M059J (cell line): ENCODE measurements around the gene TUNAR. TPM values are rescaled to one million over a fixed set of nuclear protein-coding genes. Genes with fewer than 3 reads are reported as not detected.
A peak's percentile ranks its signal among the peaks of the same experiment; 100 is the strongest.
"Not testable (repeated sequence)": the region's sequence is repeated elsewhere in the genome, so short reads cannot be mapped to it uniquely, and the experiment has no call there.

Experiments
- DNase-seq: peaks from one replicate; pipeline ENCODE4 v3.0.0-alpha.2; 2012; ENCODE audit warnings: low read depth
- total RNA-seq: library from RNA; depleted of rRNA; stranded (reverse); fragments of >200 nt; shearing (Covaris generic); gene quantifications from 2 replicates; pipeline ENCODE4 v1.2.3, GENCODE V29; 2014

TUNAR gene
- total RNA-seq, 1 experiment from 2014 or later = not detected

- DNase-seq = no peak
Observed at GRCh38 chr14:95918466-95918865, 41.8 kb downstream of the TUNAR start.

DNA sequence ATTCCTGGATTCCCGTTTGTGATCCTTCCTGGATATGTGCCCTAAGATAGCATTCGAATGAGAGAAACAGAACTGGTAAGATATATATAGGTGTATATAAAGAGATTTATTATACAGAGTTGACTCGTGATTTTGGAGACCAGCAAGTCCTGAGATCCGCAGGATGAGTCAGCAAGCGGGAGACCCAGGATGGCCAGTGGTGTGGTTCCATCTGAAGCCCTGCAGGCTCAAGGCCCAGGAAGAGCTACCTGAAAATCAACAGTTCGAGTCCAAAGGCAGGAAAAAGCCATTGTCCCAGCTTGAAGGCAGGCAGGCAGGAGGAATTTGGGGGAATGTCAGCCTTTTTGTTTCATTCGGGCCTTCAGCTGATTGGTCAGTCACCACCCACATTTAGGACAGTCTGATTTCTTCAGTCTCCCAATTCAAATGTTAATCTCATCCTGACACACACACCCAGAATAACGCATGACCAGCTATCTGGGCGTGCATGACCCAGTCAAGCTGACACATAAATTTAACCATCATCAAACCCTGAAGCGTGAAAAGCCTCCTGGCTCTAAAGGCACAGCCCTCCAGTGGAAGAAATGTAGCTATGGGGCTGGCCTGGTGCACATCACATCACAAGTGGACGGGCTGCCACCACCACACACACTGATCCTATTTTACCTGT lies 44.3 kb downstream of the TUNAR start:
- no peak for DNase-seq

DNA sequence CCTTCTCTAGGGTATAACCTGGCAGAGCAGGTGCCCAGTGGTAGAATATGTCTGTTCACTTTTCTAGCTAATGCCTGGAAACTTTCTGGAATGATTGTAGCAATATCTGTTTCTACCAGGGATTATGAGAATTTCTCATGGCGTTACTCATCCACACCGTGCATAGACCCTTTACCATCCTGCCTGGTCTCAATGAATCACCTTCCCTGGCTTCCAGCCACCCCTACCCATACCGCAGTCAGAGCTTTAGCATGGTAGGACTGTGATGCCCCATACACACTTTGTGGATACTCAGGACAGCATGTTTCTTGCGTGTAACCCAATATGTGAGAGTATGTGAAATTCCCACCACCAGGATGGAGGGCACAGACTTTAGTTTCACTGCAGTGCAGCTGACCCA lies 45.4 kb downstream of the TUNAR start:
- DNase-seq = peak; percentile 5

DNA sequence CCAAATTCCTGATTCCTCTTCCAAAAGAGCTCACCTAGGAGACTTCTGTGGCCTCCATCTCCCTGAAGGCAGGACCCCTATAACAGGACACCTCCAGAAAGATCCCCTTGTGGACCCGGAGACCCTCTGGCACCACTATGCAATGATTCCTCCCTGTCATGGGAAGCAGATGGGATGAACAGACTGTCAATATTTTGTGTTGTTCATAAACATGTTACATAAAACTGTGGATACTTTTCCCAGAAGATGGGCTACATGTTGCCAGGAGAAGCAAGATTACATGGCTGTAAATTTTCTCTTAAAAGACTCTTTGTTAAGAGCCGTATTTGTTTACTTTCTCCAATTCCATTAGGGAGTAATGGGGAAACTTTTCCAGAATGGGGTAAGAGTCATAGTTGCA lies 52.1 kb downstream of the TUNAR start:
- DNase-seq = no peak

- no peak for DNase-seq
Observed at GRCh38 chr14:95931384-95931783, 54.8 kb downstream of the TUNAR start.

DNA sequence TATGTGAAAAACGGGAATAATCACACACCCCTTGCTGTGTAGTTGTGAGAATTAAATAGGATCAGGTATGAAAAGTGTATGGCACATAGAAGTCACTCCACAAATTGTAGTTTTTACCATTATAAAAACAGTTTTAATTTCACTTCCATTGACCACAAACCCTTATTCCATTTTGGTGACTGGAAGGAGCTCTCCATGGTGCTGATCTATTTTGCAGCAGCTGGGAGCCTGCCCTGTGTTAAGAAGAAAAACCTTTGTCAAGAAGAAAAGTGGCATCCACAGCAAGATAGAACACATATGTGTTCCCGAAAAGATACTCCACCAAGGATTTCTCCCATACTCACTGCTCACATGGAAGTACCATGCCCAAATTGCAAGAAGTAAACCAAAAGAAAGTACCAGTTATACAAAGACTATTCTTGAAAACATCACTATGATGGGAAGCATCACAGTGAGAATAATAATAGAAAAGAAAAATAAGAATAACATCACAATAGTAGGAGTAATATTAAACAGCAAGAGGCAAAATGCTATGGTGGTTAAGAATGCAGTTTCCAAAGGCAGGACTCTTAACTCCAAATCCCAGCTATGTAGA lies 58.7 kb downstream of the TUNAR start:
- DNase-seq = peak; percentile 12

DNA sequence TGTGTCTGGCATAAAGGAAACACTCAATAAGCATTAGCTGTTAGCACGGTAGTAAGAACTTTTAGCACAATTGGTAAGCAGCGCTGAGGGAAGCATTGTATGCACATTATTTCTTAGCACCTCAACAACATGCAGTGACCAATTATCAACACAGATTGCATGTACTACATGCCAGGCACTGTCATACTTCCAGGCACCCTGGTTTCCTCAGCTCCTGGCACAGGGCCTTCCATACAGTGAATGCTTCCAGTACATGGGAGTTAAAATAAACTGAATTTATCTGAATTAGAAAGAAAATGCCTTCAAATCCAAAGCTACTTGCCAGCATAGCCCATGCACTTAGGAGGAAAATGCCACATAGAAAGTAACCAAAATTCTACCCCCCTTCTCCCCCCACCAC lies 59.4 kb downstream of the TUNAR start:
- no peak for DNase-seq

- DNase-seq = no peak
Observed at GRCh38 chr14:95939335-95939734, 62.7 kb downstream of the TUNAR start.

DNA sequence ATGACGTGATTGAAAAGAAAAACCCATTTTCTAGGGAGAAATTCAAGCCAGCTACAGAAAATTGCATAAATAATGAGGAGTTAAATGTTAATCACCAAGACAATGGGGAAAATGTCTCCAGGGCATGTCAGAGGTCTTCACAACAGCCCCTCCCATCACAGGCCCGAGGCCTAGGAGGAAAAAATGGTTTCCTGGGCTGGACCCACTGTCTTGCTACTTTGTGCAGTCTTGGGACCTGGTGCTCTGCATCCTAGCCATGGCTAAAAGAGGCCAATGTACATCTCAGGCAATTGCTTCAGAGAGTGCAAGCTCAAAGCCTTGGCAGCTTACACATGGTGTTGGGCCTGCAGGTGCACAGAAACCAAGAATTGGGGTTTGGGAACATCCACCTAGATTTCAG lies 65.3 kb downstream of the TUNAR start:
- no peak for DNase-seq

- no peak for DNase-seq
Observed at GRCh38 chr14:95943699-95944098, 67.1 kb downstream of the TUNAR start.

DNA sequence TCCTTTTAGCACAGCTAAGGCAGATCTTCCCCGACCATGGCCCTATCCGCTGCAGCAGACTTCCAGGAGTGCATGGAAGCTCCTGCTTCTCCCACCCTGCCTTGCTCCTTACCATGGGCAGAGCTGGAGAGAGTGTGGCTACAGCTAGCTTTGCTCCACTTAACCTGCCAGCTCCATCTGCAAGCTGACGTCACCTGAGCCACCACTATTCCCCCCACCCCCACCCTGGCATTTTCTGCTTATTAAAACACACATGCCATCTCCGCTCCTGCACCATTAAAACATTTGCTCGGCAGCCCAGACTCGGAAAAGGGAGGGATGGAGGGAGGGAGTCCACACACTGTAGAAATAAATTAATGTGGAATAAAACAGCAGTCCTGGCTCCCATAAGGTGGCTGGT lies 67.8 kb downstream of the TUNAR start:
- no peak for DNase-seq

- DNase-seq = no peak
Observed at GRCh38 chr14:95946867-95947266, 70.2 kb downstream of the TUNAR start.

GRCh38 chr14:95948558-95948981 lies 71.9 kb downstream of the TUNAR start:
- no peak for DNase-seq

GRCh38 chr14:95951359-95951758 lies 74.7 kb downstream of the TUNAR start:
- no peak for DNase-seq

DNA sequence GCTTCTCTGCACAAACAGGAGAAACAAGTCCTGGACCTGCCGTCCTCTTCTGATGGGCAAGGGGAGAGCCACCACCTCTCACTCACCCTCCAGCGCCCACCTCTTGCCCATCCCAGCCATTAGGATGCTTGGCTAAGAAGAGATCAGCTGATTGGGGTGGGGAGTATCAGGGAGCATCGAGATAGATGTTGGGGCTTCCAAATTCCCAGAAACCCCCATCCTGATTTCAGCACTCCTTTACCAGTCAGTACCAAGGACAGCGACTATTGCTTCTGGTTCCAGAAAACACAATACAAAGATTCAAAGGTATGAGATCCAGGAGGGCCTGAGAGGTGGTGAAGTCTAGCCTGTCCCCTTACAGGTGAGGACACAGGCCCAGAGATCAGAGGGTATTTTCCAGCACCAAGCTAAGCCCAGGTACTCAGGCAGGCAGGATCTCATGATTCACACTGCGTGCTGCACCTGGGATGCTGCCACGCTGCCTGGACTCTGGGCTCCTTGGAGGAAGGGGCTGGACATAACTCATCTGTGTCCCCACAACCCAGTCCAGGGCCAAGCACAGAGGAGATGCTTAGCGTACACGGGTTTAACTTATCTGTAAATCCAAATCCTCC lies 76.6 kb downstream of the TUNAR start:
- DNase-seq = peak; percentile 1

- no peak for DNase-seq
Observed at GRCh38 chr14:95956601-95957460, 80.2 kb downstream of the TUNAR start.

DNA sequence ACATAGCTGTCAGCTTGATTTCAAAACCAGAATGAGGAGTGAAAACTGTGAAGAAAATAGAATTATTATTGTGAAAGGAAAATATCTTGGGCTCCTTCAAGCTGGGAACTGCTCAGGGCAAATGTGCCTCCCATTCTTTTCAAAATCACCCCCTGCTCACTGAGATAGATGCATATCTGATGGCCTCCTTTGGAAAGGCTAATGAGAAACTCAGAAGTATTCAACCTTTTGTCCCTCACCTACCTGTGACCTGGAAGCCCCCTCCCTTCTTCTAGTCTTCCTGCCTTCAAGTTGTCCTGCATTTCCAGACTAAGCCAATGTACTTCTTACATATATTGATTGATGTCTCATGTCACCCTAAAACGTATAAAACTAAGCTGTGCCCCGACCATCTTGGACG lies 81.5 kb downstream of the TUNAR start:
- DNase-seq = no peak

- no peak for DNase-seq
Observed at GRCh38 chr14:95959317-95959716, 82.7 kb downstream of the TUNAR start.

DNA sequence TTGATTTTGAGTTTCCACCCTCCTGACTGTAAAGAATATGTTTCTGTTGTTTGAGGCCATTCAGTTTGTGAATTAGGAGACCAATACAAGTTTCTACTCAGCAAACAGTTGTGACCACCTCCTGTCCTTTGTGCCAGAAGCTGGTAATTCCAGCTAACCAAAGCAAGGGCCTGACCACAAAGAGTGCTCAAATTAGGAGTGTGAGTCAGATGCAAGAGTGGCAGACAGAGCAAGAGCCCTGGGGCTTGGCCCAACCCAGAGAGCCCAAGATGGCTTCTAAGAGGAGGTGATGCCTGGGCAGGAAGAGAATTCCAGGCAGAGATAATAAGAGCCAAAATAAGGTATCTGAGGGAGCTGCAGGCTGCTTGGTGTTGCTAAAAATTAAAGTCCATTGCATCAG lies 84.8 kb downstream of the TUNAR start:
- DNase-seq = peak; percentile 19

GRCh38 chr14:95964901-95965300 lies 88.3 kb downstream of the TUNAR start:
- no peak for DNase-seq

DNA sequence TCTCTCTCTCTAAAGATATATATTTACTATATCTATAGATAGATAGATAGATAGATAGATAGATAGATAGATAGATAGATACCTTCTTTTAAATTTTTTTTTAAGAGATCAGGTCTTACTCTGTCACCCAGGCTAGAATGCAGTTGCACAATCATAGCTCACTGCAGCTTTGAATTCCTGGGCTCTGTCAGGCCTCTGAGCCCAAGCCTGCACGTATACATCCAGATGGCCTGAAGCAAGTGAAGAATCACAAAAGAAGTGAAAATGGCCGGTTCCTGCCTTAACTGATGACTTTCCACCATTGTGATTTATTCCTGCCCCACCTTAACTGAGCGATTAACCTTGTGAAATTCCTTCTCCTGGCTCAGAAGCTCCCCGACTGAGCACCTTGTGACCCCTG lies 91.4 kb downstream of the TUNAR start:
- DNase-seq = not testable (repeated sequence)
